ENCODE data around the gene TXNDC17.

DNA sequence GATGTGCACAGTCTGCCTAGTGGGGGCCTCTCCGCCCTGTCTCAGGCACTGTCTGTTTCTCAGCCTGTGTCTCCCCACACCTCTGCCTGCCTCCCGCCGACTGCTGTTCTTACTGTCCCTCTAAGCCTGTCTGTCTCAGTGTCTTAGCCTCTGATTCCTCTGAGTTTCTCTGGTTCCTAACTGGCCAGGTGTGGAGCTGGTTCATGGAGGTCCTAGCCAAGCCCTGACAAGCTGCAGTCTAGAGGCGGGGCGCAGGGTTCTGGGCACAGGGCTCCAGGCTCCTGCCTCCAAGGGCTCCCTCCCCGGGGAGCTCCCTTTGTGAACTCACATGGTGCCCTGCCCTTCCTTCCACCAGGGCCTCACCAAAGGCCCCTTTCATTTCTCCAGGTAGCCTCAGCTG, 30.1 kb downstream of the TXNDC17 start:
- TF ChIP-seq SUZ12 (IDR thresholded peaks at IDR 0.05; ENCODE audit: extremely low read depth, insufficient read depth, insufficient read length) (no peak), YY1 (IDR thresholded peaks at IDR 0.05; ENCODE audit: insufficient read depth, insufficient read length) (no peak)

Measured in NT2/D1 (cell line).